Sigmoid colon (tissue), 4 donors: ENCODE results near the gene STAC.

Source experiments
- CTCF ChIP-seq, 4 experiments: fragments of 450-650 bp in 3 of 4; fragments of 200-600 bp in 1 of 4; IDR thresholded peaks; one replicate each; pipeline ENCODE4 v1.5.1; 2016 to 2019; ENCODE audit warnings: antibody characterized with exemption in 4 of 4, mild to moderate bottlenecking in 3 of 4, moderate library complexity in 2 of 4
- EP300 ChIP-seq, 4 donors: sonication (generic); formaldehyde crosslinking; IDR thresholded peaks; one replicate each; pipeline ENCODE4 v1.6.1; 2017; ENCODE audit warnings: antibody characterized with exemption in 4 of 4
- POLR2A ChIP-seq, 2 donors: fragments of 450-650 bp; IDR thresholded peaks; one replicate each; pipeline ENCODE4 v1.6.1; 2016; ENCODE audit warnings: antibody characterized with exemption in 2 of 2, mild to moderate bottlenecking in 2 of 2, moderate library complexity in 2 of 2
- POLR2AphosphoS5 ChIP-seq, 4 donors: sonication (generic); formaldehyde crosslinking; IDR thresholded peaks; one replicate each; pipeline ENCODE4 v1.6.1; 2017; ENCODE audit warnings: antibody characterized with exemption in 4 of 4

- TF ChIP-seq CTCF (IDR thresholded peaks at IDR 0.05) (no peak), EP300 (IDR thresholded peaks at IDR 0.05) (no peak), POLR2AphosphoS5 (IDR thresholded peaks at IDR 0.05) (no peak), POLR2A (IDR thresholded peaks at IDR 0.05) (no peak)
Measured at GRCh38 chr3:36484386-36484785, 104.1 kb downstream of the STAC start.
